SK-N-SH (cell line): Measurements from ENCODE around the gene PDIK1L. TPM values are rescaled to one million over a fixed set of nuclear protein-coding genes. Genes with fewer than 3 reads are reported as not detected.

ENCODE experiments used
- CTCF ChIA-PET: fragments of 300-600, 350-600 bp; formaldehyde crosslinking; extraction: SDS; loops from one replicate; lab custom pipeline; 2021; lab: Yijun Ruan, JAX
- POLR2A ChIA-PET: fragments of 350-600 bp; sonication (Branson Sonifier 250); formaldehyde crosslinking; extraction: SDS; loops from one replicate; lab custom pipeline; 2020; ENCODE audit warnings: antibody characterized with exemption, inconsistent platforms; lab: Yijun Ruan, JAX
- DNase-seq: peaks from one replicate; pipeline ENCODE4 v3.0.0; 2012
- H2AFZ ChIP-seq: fragments of 200-600 bp; sonication (generic); 2 replicates; pipeline ENCODE4 v1.8.1; 2016; ENCODE audit warnings: antibody characterized with exemption, mild to moderate bottlenecking, low read depth
- H3F3A ChIP-seq: fragments of 200-600 bp; sonication (generic); replicated peaks from 2 replicates; pipeline ENCODE3; 2016; ENCODE audit warnings: antibody characterized with exemption, mild to moderate bottlenecking; ENCODE audit not compliant: insufficient read depth
- H3K27ac ChIP-seq, 2 experiments: fragments of 200-500 bp in 1 of 2; fragments of 200-600 bp in 1 of 2; sonication (Bioruptor generic) in 1 of 2; sonication (generic), shearing (Covaris generic) in 1 of 2; 2 replicates each; pipeline versions ENCODE4 v1.5.1 to v1.6.1; 2014 to 2016; ENCODE audit warnings: low read depth in 2 of 2, inconsistent platforms in 1 of 2, low read length in 1 of 2, mild to moderate bottlenecking in 1 of 2, mixed read lengths in 1 of 2
- H3K27me3 ChIP-seq: fragments of 200-600 bp; sonication (generic), shearing (Covaris generic); 2 replicates; pipeline ENCODE4 v1.6.1; 2016; ENCODE audit warnings: mixed run types; ENCODE audit not compliant: insufficient read depth
- H3K36me3 ChIP-seq, 2 experiments: fragments of 200-500 bp in 1 of 2; fragments of 200-600 bp in 1 of 2; sonication (Bioruptor generic) in 1 of 2; sonication (generic) in 1 of 2; replicated peaks in 1 of 2; 2 replicates each; pipeline versions ENCODE3 to v1.5.1; 2014 to 2016; ENCODE audit warnings: low read length in 1 of 2, mild to moderate bottlenecking in 1 of 2; ENCODE audit not compliant: insufficient read depth in 2 of 2, control insufficient read depth in 1 of 2
- H3K4me1 ChIP-seq, 2 experiments: fragments of 200-500 bp in 1 of 2; fragments of 200-600 bp in 1 of 2; sonication (Bioruptor generic) in 1 of 2; sonication (generic), shearing (Covaris generic) in 1 of 2; 2 replicates each; pipeline versions ENCODE4 v1.5.1 to v1.6.1; 2014 to 2016; ENCODE audit warnings: low read depth in 1 of 2, low read length in 1 of 2, mixed run types in 1 of 2; ENCODE audit not compliant: insufficient read depth in 2 of 2, control insufficient read depth in 1 of 2
- H3K4me2 ChIP-seq: fragments of 200-600 bp; sonication (generic), shearing (Covaris generic); 2 replicates; pipeline ENCODE4 v1.6.1; 2017; ENCODE audit warnings: mixed run types
- H3K4me3 ChIP-seq, 2 experiments: fragments of 200-500 bp in 1 of 2; fragments of 200-600 bp in 1 of 2; sonication (Bioruptor generic) in 1 of 2; sonication (generic), shearing (Covaris generic) in 1 of 2; 2 replicates each; pipeline versions ENCODE4 v1.5.1 to v1.8.1; 2014 to 2016; ENCODE audit warnings: low read depth in 2 of 2, inconsistent platforms in 1 of 2, low read length in 1 of 2, mild to moderate bottlenecking in 1 of 2, mixed read lengths in 1 of 2, moderate library complexity in 1 of 2
- H3K79me2 ChIP-seq: fragments of 200-600 bp; sonication (generic); 2 replicates; pipeline ENCODE4 v1.8.1; 2017; ENCODE audit warnings: mild to moderate bottlenecking; ENCODE audit not compliant: insufficient read depth
- H3K9ac ChIP-seq: fragments of 200-600 bp; sonication (generic); 2 replicates; pipeline ENCODE4 v1.6.1; 2017; ENCODE audit warnings: mixed run types
- H3K9me2 ChIP-seq: fragments of 200-600 bp; sonication (generic); 2 replicates; pipeline ENCODE4 v1.6.1; 2017; ENCODE audit warnings: mixed run types
- H3K9me3 ChIP-seq: fragments of 200-600 bp; sonication (generic); 2 replicates; pipeline ENCODE4 v1.6.1; 2017; ENCODE audit warnings: mixed run types, mild to moderate bottlenecking, moderate library complexity
- H4K20me1 ChIP-seq: fragments of 200-600 bp; sonication (generic); 2 replicates; pipeline ENCODE4 v1.6.1; 2017; ENCODE audit warnings: mild to moderate bottlenecking, mixed run types; ENCODE audit not compliant: insufficient read depth
- FOSL2 ChIP-seq: IDR thresholded peaks from 2 replicates; pipeline ENCODE4 v1.4.0; 2012; ENCODE audit warnings: low read depth, mild to moderate bottlenecking, moderate library complexity, borderline replicate concordance
- FOXJ3 ChIP-seq: sonication (generic); formaldehyde crosslinking; IDR thresholded peaks from 2 replicates; pipeline ENCODE4 v1.5.1; 2020; ENCODE audit warnings: mild to moderate bottlenecking, missing genetic modification reagents
- FOXM1 ChIP-seq: IDR thresholded peaks from 2 replicates; pipeline ENCODE4 v1.4.0; 2012; ENCODE audit warnings: low read depth, mild to moderate bottlenecking
- GABPA ChIP-seq: IDR thresholded peaks from 2 replicates; pipeline ENCODE4 v1.4.0; 2012; ENCODE audit warnings: low read depth, mild to moderate bottlenecking
- JUND ChIP-seq: IDR thresholded peaks from 2 replicates; pipeline ENCODE4 v1.4.0; 2012
- MEF2A ChIP-seq: IDR thresholded peaks from 2 replicates; pipeline ENCODE4 v1.4.0; 2012; ENCODE audit warnings: low read depth, borderline replicate concordance
- RAD21 ChIP-seq: IDR thresholded peaks from 2 replicates; pipeline ENCODE4 v1.6.1; 2012; ENCODE audit warnings: mild to moderate bottlenecking, low read length
- RCOR1 ChIP-seq: fragments of 150-350 bp; IDR thresholded peaks from 2 replicates; pipeline ENCODE4 v1.6.1; 2017; ENCODE audit warnings: antibody characterized with exemption, low read length
- RFX5 ChIP-seq: IDR thresholded peaks from 2 replicates; pipeline ENCODE4 v1.6.1; 2012; ENCODE audit warnings: mild to moderate bottlenecking, improper control_type of control experiment, low read length
- RXRA ChIP-seq: IDR thresholded peaks from 2 replicates; pipeline ENCODE4 v1.4.0; 2012; ENCODE audit warnings: low read depth, mild to moderate bottlenecking, borderline replicate concordance
- SMC3 ChIP-seq: IDR thresholded peaks from 2 replicates; pipeline ENCODE4 v1.6.1; 2012; ENCODE audit warnings: low read depth, low read length, improper control_type of control experiment
- YY1 ChIP-seq: IDR thresholded peaks from 2 replicates; pipeline ENCODE4 v1.4.0; 2012; ENCODE audit warnings: low read depth, mild to moderate bottlenecking
- ZBTB33 ChIP-seq: IDR thresholded peaks from 2 replicates; pipeline ENCODE4 v1.4.0; 2012; ENCODE audit warnings: low read depth, borderline replicate concordance
- polyA plus RNA-seq, 3 experiments: library from polyadenylated mRNA; depleted of rRNA; stranded (reverse); fragments of >200 nt; gene quantifications; 2 replicates each; pipeline ENCODE4 v1.2.3, GENCODE V29; 2012
- TF ChIP-seq, protein P1 (sequence below): fragments of 200-600 bp; sonication (generic); IDR thresholded peaks from 2 replicates; pipeline ENCODE4 v1.6.1; 2017; ENCODE audit warnings: antibody characterized with exemption, mild to moderate bottlenecking, moderate library complexity
- TF ChIP-seq, protein P2 (sequence below): IDR thresholded peaks from 2 replicates; pipeline ENCODE4 v1.4.0; 2012; ENCODE audit warnings: low read depth, borderline replicate concordance
- TF ChIP-seq, protein P3 (sequence below): IDR thresholded peaks from 2 replicates; pipeline ENCODE4 v1.4.0; 2012; ENCODE audit warnings: low read depth
- TF ChIP-seq, protein P4 (sequence below): IDR thresholded peaks from 2 replicates; pipeline ENCODE4; 2012

PDIK1L gene
- polyA plus RNA-seq, 1 of the 3 experiments (the other 2 are of a cell fraction) = 1.2 TPM

DNA sequence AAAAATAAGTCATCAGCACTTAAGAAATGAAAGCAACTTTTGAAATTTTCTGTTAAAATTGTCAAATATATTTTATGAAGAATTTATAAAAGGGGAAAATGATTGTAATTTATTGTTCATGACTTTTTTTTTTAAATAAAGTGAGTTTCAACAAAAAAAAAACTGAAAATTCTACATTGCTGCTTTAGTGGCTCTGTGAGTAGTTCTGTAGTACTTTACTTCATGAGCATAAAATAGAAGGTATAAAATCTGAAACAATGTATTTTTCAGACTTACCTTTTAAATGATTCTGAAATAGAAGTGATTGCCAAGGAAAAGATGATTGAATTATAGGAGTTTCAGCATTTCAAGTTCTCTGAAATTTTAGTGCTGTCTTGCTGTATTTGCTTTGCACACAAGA, 13.8 kb downstream of the PDIK1L start:
- H3K4me3 ChIP-seq = no peak overlapping the region
- H2AFZ ChIP-seq = no peak overlapping the region
- no peak overlapping the region for H3K4me2 ChIP-seq
- H3K27ac ChIP-seq = no peak overlapping the region
- CTCF ChIA-PET = interaction anchor here (0.7 to 11.3 kb wide), 5 partner anchors 10 to 39 kb away, joined by 3 to 91 read pairs (median 4); no protein-coding TSS in a partner anchor
- TF ChIP-seq RXRA = no peak
- TF ChIP-seq, protein P1, sequence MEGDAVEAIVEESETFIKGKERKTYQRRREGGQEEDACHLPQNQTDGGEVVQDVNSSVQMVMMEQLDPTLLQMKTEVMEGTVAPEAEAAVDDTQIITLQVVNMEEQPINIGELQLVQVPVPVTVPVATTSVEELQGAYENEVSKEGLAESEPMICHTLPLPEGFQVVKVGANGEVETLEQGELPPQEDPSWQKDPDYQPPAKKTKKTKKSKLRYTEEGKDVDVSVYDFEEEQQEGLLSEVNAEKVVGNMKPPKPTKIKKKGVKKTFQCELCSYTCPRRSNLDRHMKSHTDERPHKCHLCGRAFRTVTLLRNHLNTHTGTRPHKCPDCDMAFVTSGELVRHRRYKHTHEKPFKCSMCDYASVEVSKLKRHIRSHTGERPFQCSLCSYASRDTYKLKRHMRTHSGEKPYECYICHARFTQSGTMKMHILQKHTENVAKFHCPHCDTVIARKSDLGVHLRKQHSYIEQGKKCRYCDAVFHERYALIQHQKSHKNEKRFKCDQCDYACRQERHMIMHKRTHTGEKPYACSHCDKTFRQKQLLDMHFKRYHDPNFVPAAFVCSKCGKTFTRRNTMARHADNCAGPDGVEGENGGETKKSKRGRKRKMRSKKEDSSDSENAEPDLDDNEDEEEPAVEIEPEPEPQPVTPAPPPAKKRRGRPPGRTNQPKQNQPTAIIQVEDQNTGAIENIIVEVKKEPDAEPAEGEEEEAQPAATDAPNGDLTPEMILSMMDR = no peak
- no peak for TF ChIP-seq RFX5
- no peak for TF ChIP-seq FOXJ3 (CRISPR knock-in tag)
- TF ChIP-seq RCOR1 = no peak
- no peak for TF ChIP-seq RAD21
- no peak for TF ChIP-seq SMC3
- TF ChIP-seq, protein P2, sequence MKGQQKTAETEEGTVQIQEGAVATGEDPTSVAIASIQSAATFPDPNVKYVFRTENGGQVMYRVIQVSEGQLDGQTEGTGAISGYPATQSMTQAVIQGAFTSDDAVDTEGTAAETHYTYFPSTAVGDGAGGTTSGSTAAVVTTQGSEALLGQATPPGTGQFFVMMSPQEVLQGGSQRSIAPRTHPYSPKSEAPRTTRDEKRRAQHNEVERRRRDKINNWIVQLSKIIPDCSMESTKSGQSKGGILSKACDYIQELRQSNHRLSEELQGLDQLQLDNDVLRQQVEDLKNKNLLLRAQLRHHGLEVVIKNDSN = no peak
- TF ChIP-seq, protein P3, sequence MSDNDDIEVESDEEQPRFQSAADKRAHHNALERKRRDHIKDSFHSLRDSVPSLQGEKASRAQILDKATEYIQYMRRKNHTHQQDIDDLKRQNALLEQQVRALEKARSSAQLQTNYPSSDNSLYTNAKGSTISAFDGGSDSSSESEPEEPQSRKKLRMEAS = no peak
- TF ChIP-seq, protein P4, sequence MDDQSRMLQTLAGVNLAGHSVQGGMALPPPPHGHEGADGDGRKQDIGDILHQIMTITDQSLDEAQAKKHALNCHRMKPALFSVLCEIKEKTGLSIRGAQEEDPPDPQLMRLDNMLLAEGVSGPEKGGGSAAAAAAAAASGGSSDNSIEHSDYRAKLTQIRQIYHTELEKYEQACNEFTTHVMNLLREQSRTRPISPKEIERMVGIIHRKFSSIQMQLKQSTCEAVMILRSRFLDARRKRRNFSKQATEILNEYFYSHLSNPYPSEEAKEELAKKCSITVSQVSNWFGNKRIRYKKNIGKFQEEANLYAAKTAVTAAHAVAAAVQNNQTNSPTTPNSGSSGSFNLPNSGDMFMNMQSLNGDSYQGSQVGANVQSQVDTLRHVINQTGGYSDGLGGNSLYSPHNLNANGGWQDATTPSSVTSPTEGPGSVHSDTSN = no peak
- TF ChIP-seq JUND = no peak
- TF ChIP-seq GABPA = no peak
- no peak for TF ChIP-seq FOSL2
- TF ChIP-seq ZBTB33 = no peak
- no peak for TF ChIP-seq YY1
- TF ChIP-seq MEF2A = no peak
- TF ChIP-seq FOXM1 = no peak
- DNase-seq = no peak
- no peaks in the 10 kb centered on the region for H3K27me3 ChIP-seq
- no peaks in the 10 kb centered on the region; the same call in 1 of the 2 replicates for H4K20me1 ChIP-seq
- H3K79me2 ChIP-seq = peaks cover 8% of the 10 kb centered on the region; the same call in 1 of the 2 replicates
- H3K9me2 ChIP-seq = no peaks in the 10 kb centered on the region
- H3K4me1 ChIP-seq = peaks cover 7 to 8% of the 10 kb centered on the region in 2 experiments; a peak in 3 of 4 replicates
- no peak overlapping the region for H3K9ac ChIP-seq
- H3K36me3 ChIP-seq = peaks cover 11 to 13% of the 10 kb centered on the region in 2 experiments
- no peaks in the 10 kb centered on the region for H3K9me3 ChIP-seq
- POLR2A ChIA-PET = no interaction called here
- peaks cover 20% of the 10 kb centered on the region for H3F3A ChIP-seq
